ENCODE results near the gene NPTX2. TPM values are rescaled to one million over a fixed set of nuclear protein-coding genes. Genes with fewer than 3 reads are reported as not detected.

NPTX2 gene
- total and polyA plus RNA-seq, 2 of the 8 experiments (the other 6 are each of a cell fraction or from before 2014, with no cell fraction given) = 18.4 to 19.2 TPM

DNA sequence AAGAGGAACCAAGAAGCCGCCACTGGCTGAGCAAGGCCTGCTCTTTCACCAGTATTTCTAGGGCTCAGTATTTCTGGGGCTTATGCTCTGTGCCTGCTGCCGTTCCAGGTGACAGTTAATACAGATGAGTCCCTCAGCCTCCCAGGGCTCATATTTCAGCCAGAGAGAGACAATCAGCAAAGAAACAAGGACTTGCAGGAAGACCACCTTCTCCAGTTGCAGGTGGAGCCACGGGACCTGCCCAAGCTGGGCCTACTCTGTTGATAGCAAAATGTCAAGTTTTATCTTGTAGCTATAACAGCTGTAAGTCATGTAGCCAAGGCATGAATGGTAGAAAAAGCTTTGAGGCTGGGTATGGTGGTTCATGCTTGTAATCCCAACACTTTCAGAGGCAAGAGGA is 42.7 kb downstream of the NPTX2 start:
- no peak overlapping the region for H2AFZ ChIP-seq (ENCODE audit: low read length)
- no peak for DNase-seq (ENCODE audit: low read depth in 1 of 2, low spot score in 2 of 2)

More for the DNA sequence above, 42.7 kb downstream of the NPTX2 start:
- peaks cover 2% of the 10 kb centered on the region; the same call in 1 of the 2 replicates for H3K23me2 ChIP-seq (ENCODE audit: low read depth, low read length)
- no peak overlapping the region for H2BK120ac ChIP-seq (replicated peaks; ENCODE audit: low read depth, low read length)
- no peak overlapping the region for H4K91ac ChIP-seq (replicated peaks; ENCODE audit: insufficient read length, low read length)
- H3K4me3 ChIP-seq (ENCODE audit: extremely low read depth in 1 of 4, insufficient read depth in 2 of 4, low read depth in 3 of 4, low read length in 4 of 4) = no peak overlapping the region
- CTCF ChIA-PET (ENCODE audit: partially characterized antibody) = interaction anchor here (0.6 kb wide), 1 partner anchor 212 kb away, joined by 5 read pairs; no protein-coding TSS in a partner anchor
- no peaks in the 10 kb centered on the region for H3K9me3 ChIP-seq (ENCODE audit: insufficient read depth in 2 of 2, low read depth in 1 of 2, low read length in 1 of 2)
- H3K27me3 ChIP-seq (replicated peaks in 1 of 4; ENCODE audit: control insufficient read depth in 3 of 4, extremely low read depth in 1 of 4, insufficient read depth in 3 of 4, low read length in 3 of 4) = no peaks in the 10 kb centered on the region; a peak in 1 of 7 replicates
- no peaks in the 10 kb centered on the region for H3K79me2 ChIP-seq (ENCODE audit: control insufficient read depth in 1 of 2, insufficient read depth in 2 of 2, low read length in 2 of 2)
- H3K14ac ChIP-seq (ENCODE audit: insufficient read length) = no peak overlapping the region
- H3K4ac ChIP-seq (replicated peaks; ENCODE audit: insufficient read length, low read depth, low read length) = no peak overlapping the region
- no peak for FAIRE-seq
- H3K36me3 ChIP-seq (ENCODE audit: control insufficient read depth in 2 of 4, insufficient read depth in 4 of 4, low read length in 3 of 4) = no peaks in the 10 kb centered on the region
- H4K8ac ChIP-seq (ENCODE audit: extremely low read depth, insufficient read depth, low read length) = no peak overlapping the region
- H3K56ac ChIP-seq (replicated peaks; ENCODE audit: insufficient read length, low read depth, low read length) = no peak overlapping the region
- H4K5ac ChIP-seq (ENCODE audit: insufficient read length, low read depth, low read length) = no peak overlapping the region
- H3K4me1 ChIP-seq (replicated peaks in 1 of 4; ENCODE audit: control insufficient read depth in 3 of 4, insufficient read depth in 4 of 4, low read length in 3 of 4) = no peaks in the 10 kb centered on the region
- H2BK12ac ChIP-seq (ENCODE audit: low read depth, low read length) = no peak overlapping the region
- no peak overlapping the region for H2BK15ac ChIP-seq (ENCODE audit: low read length)
- POLR2A ChIA-PET (ENCODE audit: partially characterized antibody) = no interaction called here
- H3K27ac ChIP-seq (ENCODE audit: low read depth, low read length) = no peak overlapping the region
- no peak for TF ChIP-seq POLR2A (IDR thresholded peaks at IDR 0.05; ENCODE audit: control extremely low read depth in 1 of 2, low read depth in 2 of 2, low read length in 2 of 2)
- TF ChIP-seq KDM4A (IDR thresholded peaks at IDR 0.05; ENCODE audit: low read depth, low read length, severe bottlenecking) = no peak
- no peak for TF ChIP-seq JUND (IDR thresholded peaks at IDR 0.05; ENCODE audit: low read length)
- TF ChIP-seq ATF2 (IDR thresholded peaks at IDR 0.05; ENCODE audit: low read length) = no peak
- no peak for TF ChIP-seq RFX5 (IDR thresholded peaks at IDR 0.05; ENCODE audit: borderline replicate concordance, low read depth, low read length)
- TF ChIP-seq CHD1 (IDR thresholded peaks at IDR 0.05; ENCODE audit: low read depth, low read length) = no peak
- no peak for TF ChIP-seq NRF1 (IDR thresholded peaks at IDR 0.05; ENCODE audit: low read depth, low read length)
- H4K20me1 ChIP-seq (replicated peaks in 1 of 2; ENCODE audit: control insufficient read depth in 1 of 2, insufficient read depth in 2 of 2, low read length in 2 of 2) = no peaks in the 10 kb centered on the region
- no peak overlapping the region for H3K4me2 ChIP-seq (ENCODE audit: insufficient read depth in 1 of 2, low read depth in 2 of 2, low read length in 2 of 2)
- H3K18ac ChIP-seq (ENCODE audit: extremely low read depth, low read length) = no peak overlapping the region
- H3K79me1 ChIP-seq (ENCODE audit: low read depth, low read length) = no peaks in the 10 kb centered on the region
- H3K23ac ChIP-seq (ENCODE audit: insufficient read length) = no peak overlapping the region
- H3K9ac ChIP-seq (replicated peaks in 1 of 4; ENCODE audit: extremely low read depth in 1 of 4, low read depth in 3 of 4, low read length in 3 of 4) = no peak overlapping the region
- 87% methylated on average over 3 of the region's 3 CpGs; no CpG with 5 or more reads in 1 of the 2 experiments for WGBS, 2 experiments (ENCODE audit: extremely low coverage in 1 of 2, insufficient coverage in 1 of 2, insufficient read length in 1 of 2, insufficient replicate concordance in 2 of 2, low coverage in 1 of 2, low lambda C conversion rate in 2 of 2, missing lambda C conversion rate in 1 of 2)
- H2AK5ac ChIP-seq (ENCODE audit: low read depth, low read length) = no peak overlapping the region
- H2BK5ac ChIP-seq (ENCODE audit: low read depth, low read length) = no peak overlapping the region
- no peak overlapping the region for H2BK20ac ChIP-seq (ENCODE audit: low read length)
